SK-N-SH (cell line): ENCODE measurements around the gene RAB23. TPM values are rescaled to one million over a fixed set of nuclear protein-coding genes. Genes with fewer than 3 reads are reported as not detected.

Experiments
- CTCF ChIA-PET: fragments of 300-600, 350-600 bp; formaldehyde crosslinking; extraction: SDS; loops from one replicate; lab custom pipeline; 2021; lab: Yijun Ruan, JAX
- POLR2A ChIA-PET: fragments of 350-600 bp; sonication (Branson Sonifier 250); formaldehyde crosslinking; extraction: SDS; loops from one replicate; lab custom pipeline; 2020; ENCODE audit warnings: antibody characterized with exemption, inconsistent platforms; lab: Yijun Ruan, JAX
- DNase-seq: peaks from one replicate; pipeline ENCODE4 v3.0.0; 2012
- H2AFZ ChIP-seq: fragments of 200-600 bp; sonication (generic); 2 replicates; pipeline ENCODE4 v1.8.1; 2016; ENCODE audit warnings: antibody characterized with exemption, mild to moderate bottlenecking, low read depth
- H3F3A ChIP-seq: fragments of 200-600 bp; sonication (generic); replicated peaks from 2 replicates; pipeline ENCODE3; 2016; ENCODE audit warnings: antibody characterized with exemption, mild to moderate bottlenecking; ENCODE audit not compliant: insufficient read depth
- H3K27ac ChIP-seq, 2 experiments: fragments of 200-500 bp in 1 of 2; fragments of 200-600 bp in 1 of 2; sonication (Bioruptor generic) in 1 of 2; sonication (generic), shearing (Covaris generic) in 1 of 2; 2 replicates each; pipeline versions ENCODE4 v1.5.1 to v1.6.1; 2014 to 2016; ENCODE audit warnings: low read depth in 2 of 2, inconsistent platforms in 1 of 2, low read length in 1 of 2, mild to moderate bottlenecking in 1 of 2, mixed read lengths in 1 of 2
- H3K27me3 ChIP-seq: fragments of 200-600 bp; sonication (generic), shearing (Covaris generic); 2 replicates; pipeline ENCODE4 v1.6.1; 2016; ENCODE audit warnings: mixed run types; ENCODE audit not compliant: insufficient read depth
- H3K36me3 ChIP-seq, 2 experiments: fragments of 200-500 bp in 1 of 2; fragments of 200-600 bp in 1 of 2; sonication (Bioruptor generic) in 1 of 2; sonication (generic) in 1 of 2; replicated peaks in 1 of 2; 2 replicates each; pipeline versions ENCODE3 to v1.5.1; 2014 to 2016; ENCODE audit warnings: low read length in 1 of 2, mild to moderate bottlenecking in 1 of 2; ENCODE audit not compliant: insufficient read depth in 2 of 2, control insufficient read depth in 1 of 2
- H3K4me1 ChIP-seq, 2 experiments: fragments of 200-500 bp in 1 of 2; fragments of 200-600 bp in 1 of 2; sonication (Bioruptor generic) in 1 of 2; sonication (generic), shearing (Covaris generic) in 1 of 2; 2 replicates each; pipeline versions ENCODE4 v1.5.1 to v1.6.1; 2014 to 2016; ENCODE audit warnings: low read depth in 1 of 2, low read length in 1 of 2, mixed run types in 1 of 2; ENCODE audit not compliant: insufficient read depth in 2 of 2, control insufficient read depth in 1 of 2
- H3K4me2 ChIP-seq: fragments of 200-600 bp; sonication (generic), shearing (Covaris generic); 2 replicates; pipeline ENCODE4 v1.6.1; 2017; ENCODE audit warnings: mixed run types
- H3K4me3 ChIP-seq, 2 experiments: fragments of 200-500 bp in 1 of 2; fragments of 200-600 bp in 1 of 2; sonication (Bioruptor generic) in 1 of 2; sonication (generic), shearing (Covaris generic) in 1 of 2; 2 replicates each; pipeline versions ENCODE4 v1.5.1 to v1.8.1; 2014 to 2016; ENCODE audit warnings: low read depth in 2 of 2, inconsistent platforms in 1 of 2, low read length in 1 of 2, mild to moderate bottlenecking in 1 of 2, mixed read lengths in 1 of 2, moderate library complexity in 1 of 2
- H3K79me2 ChIP-seq: fragments of 200-600 bp; sonication (generic); 2 replicates; pipeline ENCODE4 v1.8.1; 2017; ENCODE audit warnings: mild to moderate bottlenecking; ENCODE audit not compliant: insufficient read depth
- H3K9ac ChIP-seq: fragments of 200-600 bp; sonication (generic); 2 replicates; pipeline ENCODE4 v1.6.1; 2017; ENCODE audit warnings: mixed run types
- H3K9me2 ChIP-seq: fragments of 200-600 bp; sonication (generic); 2 replicates; pipeline ENCODE4 v1.6.1; 2017; ENCODE audit warnings: mixed run types
- H3K9me3 ChIP-seq: fragments of 200-600 bp; sonication (generic); 2 replicates; pipeline ENCODE4 v1.6.1; 2017; ENCODE audit warnings: mixed run types, mild to moderate bottlenecking, moderate library complexity
- H4K20me1 ChIP-seq: fragments of 200-600 bp; sonication (generic); 2 replicates; pipeline ENCODE4 v1.6.1; 2017; ENCODE audit warnings: mild to moderate bottlenecking, mixed run types; ENCODE audit not compliant: insufficient read depth
- CHD2 ChIP-seq: fragments of 150-350 bp; IDR thresholded peaks from 2 replicates; pipeline ENCODE4 v1.6.1; 2018; ENCODE audit warnings: low read length; ENCODE audit not compliant: partially characterized antibody
- ELF1 ChIP-seq: IDR thresholded peaks from 2 replicates; pipeline ENCODE4 v1.4.0; 2012
- EP300 ChIP-seq, 2 experiments: IDR thresholded peaks; 2 replicates each; pipeline versions ENCODE4 v1.4.0 to v1.6.1; 2012; ENCODE audit warnings: borderline replicate concordance in 1 of 2, low read depth in 1 of 2, low read length in 1 of 2
- EZH2phosphoT487 ChIP-seq: fragments of 200-600 bp; sonication (generic); IDR thresholded peaks from 2 replicates; pipeline ENCODE4 v1.6.1; 2017; ENCODE audit warnings: low read depth, mixed run types, mild to moderate bottlenecking, antibody characterized with exemption, moderate library complexity, borderline replicate concordance
- FOXJ3 ChIP-seq: sonication (generic); formaldehyde crosslinking; IDR thresholded peaks from 2 replicates; pipeline ENCODE4 v1.5.1; 2020; ENCODE audit warnings: mild to moderate bottlenecking, missing genetic modification reagents
- FOXM1 ChIP-seq: IDR thresholded peaks from 2 replicates; pipeline ENCODE4 v1.4.0; 2012; ENCODE audit warnings: low read depth, mild to moderate bottlenecking
- GABPA ChIP-seq: IDR thresholded peaks from 2 replicates; pipeline ENCODE4 v1.4.0; 2012; ENCODE audit warnings: low read depth, mild to moderate bottlenecking
- GATA2 ChIP-seq: sonication (generic); formaldehyde crosslinking; IDR thresholded peaks from 2 replicates; pipeline ENCODE4 v1.5.0; 2020; ENCODE audit warnings: mild to moderate bottlenecking, missing genetic modification reagents
- MEF2A ChIP-seq: IDR thresholded peaks from 2 replicates; pipeline ENCODE4 v1.4.0; 2012; ENCODE audit warnings: low read depth, borderline replicate concordance
- MXI1 ChIP-seq: IDR thresholded peaks from 2 replicates; pipeline ENCODE4 v1.6.1; 2012; ENCODE audit warnings: mild to moderate bottlenecking, low read depth, low read length, improper control_type of control experiment
- PBX3 ChIP-seq: IDR thresholded peaks from 2 replicates; pipeline ENCODE4; 2012
- POLR2AphosphoS5 ChIP-seq: IDR thresholded peaks from 2 replicates; pipeline ENCODE4 v1.6.1; 2012; ENCODE audit warnings: low read depth, low read length
- RAD21 ChIP-seq: IDR thresholded peaks from 2 replicates; pipeline ENCODE4 v1.6.1; 2012; ENCODE audit warnings: mild to moderate bottlenecking, low read length
- RCOR1 ChIP-seq: fragments of 150-350 bp; IDR thresholded peaks from 2 replicates; pipeline ENCODE4 v1.6.1; 2017; ENCODE audit warnings: antibody characterized with exemption, low read length
- REST ChIP-seq: IDR thresholded peaks from 2 replicates; pipeline ENCODE4 v1.6.1; 2012; ENCODE audit warnings: mild to moderate bottlenecking, low read depth, low read length, moderate library complexity
- RFX5 ChIP-seq: IDR thresholded peaks from 2 replicates; pipeline ENCODE4 v1.6.1; 2012; ENCODE audit warnings: mild to moderate bottlenecking, improper control_type of control experiment, low read length
- SIN3A ChIP-seq: IDR thresholded peaks from 2 replicates; pipeline ENCODE4 v1.6.1; 2012; ENCODE audit warnings: low read depth, mild to moderate bottlenecking, low read length, moderate library complexity, borderline replicate concordance
- TAF1 ChIP-seq: IDR thresholded peaks from 2 replicates; pipeline ENCODE4 v1.6.1; 2012; ENCODE audit warnings: low read depth, mild to moderate bottlenecking, low read length, moderate library complexity, borderline replicate concordance
- TCF12 ChIP-seq: IDR thresholded peaks from 2 replicates; pipeline ENCODE4 v1.4.0; 2012
- TEAD4 ChIP-seq: IDR thresholded peaks from 2 replicates; pipeline ENCODE4 v1.4.0; 2012; ENCODE audit warnings: mild to moderate bottlenecking, borderline replicate concordance; ENCODE audit not compliant: insufficient read depth
- USF2 ChIP-seq: fragments of 150-350 bp; IDR thresholded peaks from 2 replicates; pipeline ENCODE4 v1.6.1; 2017; ENCODE audit warnings: antibody characterized with exemption, low read length, low read depth, borderline replicate concordance
- YY1 ChIP-seq: IDR thresholded peaks from 2 replicates; pipeline ENCODE4 v1.4.0; 2012; ENCODE audit warnings: low read depth, mild to moderate bottlenecking
- ZBTB33 ChIP-seq: IDR thresholded peaks from 2 replicates; pipeline ENCODE4 v1.4.0; 2012; ENCODE audit warnings: low read depth, borderline replicate concordance
- WGBS: methylation state at CpG from one replicate; pipeline ENCODE4 v1.1.6; 2017; ENCODE audit warnings: low lambda C conversion rate; 5-methylcytosine and 5-hydroxymethylcytosine counted together
- polyA plus RNA-seq, 3 experiments: library from polyadenylated mRNA; depleted of rRNA; stranded (reverse); fragments of >200 nt; gene quantifications; 2 replicates each; pipeline ENCODE4 v1.2.3, GENCODE V29; 2012
- TF ChIP-seq, protein P1 (sequence below): IDR thresholded peaks from 2 replicates; pipeline ENCODE4 v1.4.0; 2012; ENCODE audit warnings: low read depth

The RAB23 gene
- polyA plus RNA-seq, 1 of the 3 experiments (the other 2 are of a cell fraction), result 6.6 TPM

DNA sequence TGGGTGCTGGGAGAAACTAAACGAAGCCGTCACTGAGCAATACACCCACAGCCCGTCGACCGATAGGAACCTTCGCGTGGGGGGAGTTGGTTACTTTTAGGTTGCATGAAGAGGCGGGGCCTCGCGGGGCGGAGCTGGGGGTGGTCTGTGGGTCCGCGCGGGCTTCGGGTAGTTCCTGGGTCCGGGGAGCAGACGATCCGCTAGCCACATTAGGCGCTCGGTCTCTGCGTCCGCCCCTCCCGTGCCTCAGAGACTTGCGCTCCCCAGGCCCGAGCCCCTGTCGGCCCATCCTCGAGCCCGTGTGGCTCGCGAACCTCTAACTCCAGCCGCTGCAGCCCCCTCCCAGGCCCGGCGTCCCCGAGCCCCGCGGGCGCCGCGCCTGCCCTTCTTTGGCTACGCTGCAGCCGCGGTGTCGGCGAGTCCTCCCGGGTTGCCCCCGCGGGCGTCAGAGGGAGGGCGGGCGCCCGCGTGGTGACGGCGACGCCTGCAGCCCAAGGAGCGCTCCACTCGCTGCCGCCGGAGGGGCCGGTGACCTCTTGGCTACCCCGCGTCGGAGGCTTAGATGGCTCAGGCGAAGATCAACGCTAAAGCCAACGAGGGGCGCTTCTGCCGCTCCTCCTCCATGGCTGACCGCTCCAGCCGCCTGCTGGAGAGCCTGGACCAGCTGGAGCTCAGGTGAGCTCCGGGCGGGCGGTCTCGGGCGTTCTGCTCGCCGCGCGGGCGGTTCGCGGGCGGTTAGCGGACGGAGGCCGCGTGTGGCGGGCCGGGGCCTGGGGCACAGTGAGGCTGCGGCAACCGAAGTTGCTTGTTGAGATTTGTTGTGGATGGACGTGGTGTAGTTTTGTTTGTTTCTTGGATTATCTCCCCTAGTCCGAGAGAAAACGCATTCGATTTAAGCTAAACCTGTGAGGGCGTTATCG lies 49.7 kb downstream of the RAB23 start, which contains the start of gene BAG2:
TSS of gene BAG2 (plus strand) at position 191 of the 920 bp plus-strand sequence. CDS start at position 563, 372 bp downstream.
- no peaks in the 10 kb centered on the region for H3K9me3 ChIP-seq
- peak within 1 kb of the TSS; percentile 84 for H3K4me2 ChIP-seq
- H3K27ac ChIP-seq, result peak within 1 kb of the TSS; percentile 78 to 91
- H3K27me3 ChIP-seq, result no peaks in the 10 kb centered on the region
- H3K9ac ChIP-seq, result peak within 1 kb of the TSS; percentile 78
- peaks cover 27% of the 10 kb centered on the region for H3F3A ChIP-seq
- H2AFZ ChIP-seq, result peak within 1 kb of the TSS; percentile 66
- H3K4me3 ChIP-seq, result peak within 1 kb of the TSS; percentile 65 to 78
- H3K79me2 ChIP-seq, result peaks cover 48% of the 10 kb centered on the region
- H4K20me1 ChIP-seq, result no peaks in the 10 kb centered on the region
- CTCF ChIA-PET, result interaction anchor here (1.3 to 1.8 kb wide), 4 partner anchors 11 to 270 kb away, joined by 4 to 5 read pairs (median 4); partner anchors contain the start of gene RAB23
- H3K36me3 ChIP-seq, result peaks cover 19 to 40% of the 10 kb centered on the region in 2 experiments
- H3K9me2 ChIP-seq, result no peaks in the 10 kb centered on the region
- POLR2A ChIA-PET, result interaction anchor here (0.8 to 1.3 kb wide), 2 partner anchors 50 to 268 kb away, joined by 3 to 8 read pairs; partner anchors contain the start of gene RAB23
- WGBS, result 4% methylated on average over 19 of the region's 97 CpGs
- peak; percentile 89 for DNase-seq
- peaks cover 4 to 12% of the 10 kb centered on the region in 2 experiments; a peak in 3 of 4 replicates for H3K4me1 ChIP-seq
- no peak for TF ChIP-seq GATA2 (CRISPR knock-in tag)
- TF ChIP-seq POLR2AphosphoS5, result peak; percentile 81
- TF ChIP-seq TCF12, result no peak
- TF ChIP-seq TAF1, result peak; percentile 71; the same call in 1 of the 2 replicates
- no peak; the same call in 1 of the 2 replicates for TF ChIP-seq ZBTB33
- TF ChIP-seq EZH2phosphoT487, result no peak
- no peak for TF ChIP-seq YY1
- TF ChIP-seq CHD2, result peak; percentile 45
- TF ChIP-seq, protein P1, sequence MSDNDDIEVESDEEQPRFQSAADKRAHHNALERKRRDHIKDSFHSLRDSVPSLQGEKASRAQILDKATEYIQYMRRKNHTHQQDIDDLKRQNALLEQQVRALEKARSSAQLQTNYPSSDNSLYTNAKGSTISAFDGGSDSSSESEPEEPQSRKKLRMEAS, result peak; percentile 33
- TF ChIP-seq MEF2A, result no peak
- peak; percentile 67; the same call in 1 of the 2 replicates for TF ChIP-seq MXI1
- TF ChIP-seq FOXJ3 (CRISPR knock-in tag), result no peak; the same call in 1 of the 2 replicates
- TF ChIP-seq TEAD4, result no peak
- no peak for TF ChIP-seq USF2
- TF ChIP-seq RCOR1, result no peak
- TF ChIP-seq ELF1, result peak; percentile 39
- TF ChIP-seq SIN3A, result peak; percentile 11; the same call in 1 of the 2 replicates
- TF ChIP-seq RFX5, result no peak
- no peak for TF ChIP-seq REST
- no peak for TF ChIP-seq EP300 (IDR thresholded peaks at IDR 0.05; ENCODE audit: borderline replicate concordance in 1 of 2, low read depth in 1 of 2, low read length in 1 of 2)
- TF ChIP-seq RAD21, result 0 out of 2 replicates have a peak, but pooled peaks have one; percentile 8
- TF ChIP-seq FOXM1, result no peak
- TF ChIP-seq GABPA, result no peak
- no peak; the same call in 1 of the 2 replicates for TF ChIP-seq PBX3
